GM04503 (cell line): ENCODE data around the gene ZDHHC24.

ENCODE experiments used
- DNase-seq: peaks from one replicate; pipeline ENCODE4 v3.0.0-alpha.2; 2012; ENCODE audit warnings: low read depth

The ZDHHC24 gene

GRCh38 chr11:66473608-66474515, 72.0 kb downstream of the ZDHHC24 start:
- no peak for DNase-seq

GRCh38 chr11:66473167-66473566, 72.7 kb downstream of the ZDHHC24 start:
- DNase-seq: no peak

GRCh38 chr11:66472054-66472453, 73.8 kb downstream of the ZDHHC24 start:
- no peak for DNase-seq

- DNase-seq: no peak
Measured at GRCh38 chr11:66471142-66471541, 74.7 kb downstream of the ZDHHC24 start.
